Ascending aorta (tissue), 2 donors: Measurements from ENCODE around the gene LFNG. TPM values are rescaled to one million over a fixed set of nuclear protein-coding genes. Genes with fewer than 3 reads are reported as not detected.

Experiments
- DNase-seq, 2 donors: peaks; one replicate each; pipeline ENCODE4 v3.0.0-alpha.2; 2019; ENCODE audit warnings: low spot score in 2 of 2
- H3K27ac ChIP-seq, 2 donors: fragments of 200-600 bp; sonication (generic); one replicate each; pipeline ENCODE4 v1.5.1; 2016 to 2017; ENCODE audit warnings: mild to moderate bottlenecking in 1 of 2
- H3K27me3 ChIP-seq: fragments of 200-600 bp; sonication (generic); one replicate; pipeline ENCODE4 v1.5.1; 2017
- H3K36me3 ChIP-seq, 2 donors: fragments of 200-600 bp; sonication (generic); one replicate each; pipeline ENCODE4 v1.5.1; 2016
- H3K4me1 ChIP-seq, 2 donors: fragments of 200-600 bp; sonication (generic); one replicate each; pipeline ENCODE4 v1.5.1; 2016 to 2017; ENCODE audit warnings: mild to moderate bottlenecking in 1 of 2
- H3K4me3 ChIP-seq, 2 donors: fragments of 200-600 bp; sonication (generic); one replicate each; pipeline ENCODE4 v1.5.1; 2016 to 2017; ENCODE audit warnings: mild to moderate bottlenecking in 1 of 2
- H3K9me3 ChIP-seq, 2 donors: fragments of 200-600 bp; sonication (generic); one replicate each; pipeline ENCODE4 v1.5.1; 2016
- intact Hi-C: fragments of 100-400 bp; cut with DNase I; formaldehyde crosslinking; loops from one replicate; pipeline ENCODE4 v1.15.1; 2023
- total RNA-seq: library from RNA; depleted of rRNA; stranded (reverse); fragments of >200 nt; gene quantifications from one replicate; pipeline ENCODE4 v1.1.0, GENCODE V29; 2016
- TF ChIP-seq, protein P1 (sequence below), 3 experiments: fragments of 200-600 bp in 2 of 3; fragments of 450-650 bp in 1 of 3; sonication (generic) in 2 of 3; IDR thresholded peaks; one replicate each; pipeline ENCODE4 v1.5.1; 2016 to 2019; ENCODE audit warnings: antibody characterized with exemption in 3 of 3, mild to moderate bottlenecking in 1 of 3, moderate library complexity in 1 of 3

Gene LFNG
- total RNA-seq, 1 donor from 2014 or later: 102 TPM

DNA sequence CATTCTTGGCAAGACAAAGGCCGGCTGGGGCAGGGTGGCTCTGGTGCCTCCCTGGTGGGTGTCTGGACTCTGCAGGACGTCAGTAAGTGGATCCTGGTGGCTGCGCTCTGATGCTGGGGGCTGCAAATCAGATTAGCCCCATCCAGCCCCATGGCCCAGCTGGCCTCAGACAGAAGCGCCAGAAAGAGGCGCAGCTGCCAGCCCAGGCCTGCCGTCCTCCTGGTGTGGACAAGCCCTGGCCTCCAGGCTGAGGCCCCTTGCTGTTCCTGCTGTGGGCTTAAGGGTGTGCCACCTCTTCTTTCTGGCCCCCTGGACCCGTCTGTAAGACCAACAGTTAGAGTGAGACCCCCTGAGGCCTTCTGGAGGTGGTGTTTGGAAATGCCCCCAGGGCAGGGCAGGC lies 5.9 kb upstream of the LFNG start:
- no peaks in the 10 kb centered on the region for H3K27me3 ChIP-seq
- DNase-seq: no peak
- TF ChIP-seq, protein P1, sequence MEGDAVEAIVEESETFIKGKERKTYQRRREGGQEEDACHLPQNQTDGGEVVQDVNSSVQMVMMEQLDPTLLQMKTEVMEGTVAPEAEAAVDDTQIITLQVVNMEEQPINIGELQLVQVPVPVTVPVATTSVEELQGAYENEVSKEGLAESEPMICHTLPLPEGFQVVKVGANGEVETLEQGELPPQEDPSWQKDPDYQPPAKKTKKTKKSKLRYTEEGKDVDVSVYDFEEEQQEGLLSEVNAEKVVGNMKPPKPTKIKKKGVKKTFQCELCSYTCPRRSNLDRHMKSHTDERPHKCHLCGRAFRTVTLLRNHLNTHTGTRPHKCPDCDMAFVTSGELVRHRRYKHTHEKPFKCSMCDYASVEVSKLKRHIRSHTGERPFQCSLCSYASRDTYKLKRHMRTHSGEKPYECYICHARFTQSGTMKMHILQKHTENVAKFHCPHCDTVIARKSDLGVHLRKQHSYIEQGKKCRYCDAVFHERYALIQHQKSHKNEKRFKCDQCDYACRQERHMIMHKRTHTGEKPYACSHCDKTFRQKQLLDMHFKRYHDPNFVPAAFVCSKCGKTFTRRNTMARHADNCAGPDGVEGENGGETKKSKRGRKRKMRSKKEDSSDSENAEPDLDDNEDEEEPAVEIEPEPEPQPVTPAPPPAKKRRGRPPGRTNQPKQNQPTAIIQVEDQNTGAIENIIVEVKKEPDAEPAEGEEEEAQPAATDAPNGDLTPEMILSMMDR (IDR thresholded peaks at IDR 0.05): no peak
- no peaks in the 10 kb centered on the region for H3K36me3 ChIP-seq
- H3K4me1 ChIP-seq: peaks cover 0 to 4% of the 10 kb centered on the region in 2 donors
- no peak overlapping the region for H3K27ac ChIP-seq
- no peak overlapping the region for H3K4me3 ChIP-seq
- H3K9me3 ChIP-seq: no peaks in the 10 kb centered on the region
- intact Hi-C loops: no loop called here

DNA sequence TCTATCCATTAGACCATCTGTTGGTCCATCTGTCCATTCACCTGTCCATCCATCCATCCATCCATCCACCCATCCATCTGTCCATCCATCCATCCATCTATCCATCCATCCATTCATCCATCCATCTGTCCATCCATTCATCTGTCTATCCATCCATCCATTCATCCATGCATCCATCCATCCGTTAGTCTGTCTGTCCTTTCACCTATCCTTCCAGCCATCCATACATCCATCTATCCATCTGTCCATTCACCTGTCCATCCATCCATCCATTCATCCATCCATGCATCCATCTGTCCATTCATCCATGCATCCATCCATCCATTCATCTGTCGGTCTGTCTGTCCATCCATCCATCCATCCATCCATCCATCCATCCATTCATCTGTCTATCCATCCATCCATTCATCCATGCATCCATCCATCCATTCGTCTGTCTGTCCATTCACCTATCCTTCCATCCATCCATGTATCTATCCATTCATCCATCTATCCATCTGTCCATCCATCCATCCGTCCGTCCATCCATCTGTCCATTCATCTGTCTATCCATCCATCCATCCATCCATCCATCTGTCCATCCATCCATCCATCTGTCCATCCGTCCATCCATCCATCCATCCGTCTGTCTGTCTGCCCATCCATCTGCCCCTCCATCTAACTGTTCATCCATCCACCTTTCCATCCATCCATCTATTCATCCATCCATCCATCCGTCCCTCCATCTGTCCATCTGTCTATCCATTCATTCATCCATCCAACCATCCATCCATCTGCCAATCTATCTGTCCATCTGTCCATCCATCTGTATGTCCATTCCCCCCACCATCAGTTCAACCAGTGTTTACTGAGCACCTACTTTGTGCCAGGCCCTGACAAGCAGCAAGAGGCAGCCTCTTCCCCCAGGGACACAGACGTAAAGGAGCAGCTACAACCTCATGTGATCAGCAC lies 4.8 kb upstream of the LFNG start:
- Histone ChIP-seq H3K36me3 (no peaks in the 10 kb centered on the region), H3K27ac (no peak overlapping the region), H3K4me1 (peaks cover 4 to 6% of the 10 kb centered on the region in 2 donors), H3K4me3 (no peak overlapping the region), H3K9me3 (no peaks in the 10 kb centered on the region), H3K27me3 (no peaks in the 10 kb centered on the region)
- no peak for DNase-seq
- intact Hi-C loops: loop anchor here (5.0 kb wide), 1 partner anchor 43 kb away; the partner anchor contains the start of genes BRAT1 and IQCE
- TF ChIP-seq, protein P1 (IDR thresholded peaks at IDR 0.05): no peak

DNA sequence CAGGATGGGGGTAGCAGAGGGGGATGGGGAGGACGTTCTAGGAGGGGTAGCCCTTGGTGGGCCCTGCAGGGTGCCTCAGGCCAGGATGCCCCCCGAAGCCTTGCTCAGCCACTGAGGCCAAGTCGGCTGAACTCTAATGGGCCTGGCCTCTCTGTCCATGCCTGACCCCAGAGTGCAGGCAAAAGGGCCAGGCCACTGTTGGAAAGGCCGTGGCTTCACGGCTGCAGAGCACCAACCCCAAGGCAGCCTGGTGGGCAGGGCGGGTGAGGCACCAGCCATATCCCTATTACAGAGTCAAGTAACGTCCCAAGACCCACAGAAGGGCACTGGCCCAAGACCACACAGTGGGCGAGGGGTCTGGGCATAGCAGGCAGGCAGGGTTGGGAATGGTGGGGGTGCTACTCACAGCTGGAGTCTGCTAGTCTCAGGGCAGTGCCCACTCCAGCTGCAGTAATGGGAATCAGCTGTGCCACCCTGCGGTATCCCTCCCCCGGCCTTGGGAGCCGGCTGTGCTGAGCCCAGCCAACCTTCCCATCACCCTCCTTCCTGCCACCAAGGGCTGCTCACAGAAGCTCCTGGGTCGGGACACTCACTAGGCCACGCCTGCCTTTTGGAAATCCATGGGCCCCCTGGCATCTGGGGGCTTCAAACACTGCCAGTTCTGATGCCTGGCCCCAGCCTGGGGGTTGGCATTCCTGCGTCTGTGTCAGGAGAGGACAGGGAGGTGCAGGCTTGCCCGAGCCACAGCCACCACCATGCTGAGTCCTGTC lies 4.0 kb upstream of the LFNG start:
- peaks cover 6 to 10% of the 10 kb centered on the region in 2 donors for H3K4me1 ChIP-seq
- no peaks in the 10 kb centered on the region for H3K36me3 ChIP-seq
- TF ChIP-seq, protein P1 (IDR thresholded peaks at IDR 0.05): no peak
- no peak overlapping the region for H3K27ac ChIP-seq
- intact Hi-C loops: loop anchor here (2.0 to 5.0 kb wide), 2 partner anchors 39 to 42 kb away; partner anchors contain the start of genes BRAT1, GRIFIN and IQCE
- H3K4me3 ChIP-seq: no peak overlapping the region
- no peaks in the 10 kb centered on the region for H3K9me3 ChIP-seq
- H3K27me3 ChIP-seq: no peaks in the 10 kb centered on the region
- no peak for DNase-seq

DNA sequence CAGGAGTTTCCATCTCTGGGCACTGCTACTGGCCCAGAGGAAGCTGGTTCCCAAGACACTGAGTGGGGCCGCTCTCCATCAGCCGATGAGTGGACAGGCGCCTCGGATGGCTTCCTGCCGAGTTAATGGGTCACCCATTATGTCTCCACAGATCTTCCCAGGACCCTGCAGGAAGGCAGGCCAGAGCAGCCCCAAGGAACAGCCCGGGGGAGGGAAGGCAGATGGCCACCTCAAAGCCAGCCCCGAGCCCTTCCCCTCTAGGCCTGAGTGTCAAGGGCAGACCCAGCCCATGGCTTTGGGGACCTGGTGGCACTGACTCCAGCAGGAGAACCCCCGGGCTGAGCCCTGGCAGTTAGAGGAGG lies 3.4 kb upstream of the LFNG start:
- no peak overlapping the region for H3K4me3 ChIP-seq
- H3K27me3 ChIP-seq: peaks cover under 1% of the 10 kb centered on the region
- intact Hi-C loops: loop anchor here (2.0 to 5.0 kb wide), 2 partner anchors 39 to 41 kb away; partner anchors contain the start of genes BRAT1, GRIFIN and IQCE
- H3K9me3 ChIP-seq: no peaks in the 10 kb centered on the region
- TF ChIP-seq, protein P1 (IDR thresholded peaks at IDR 0.05): no peak
- H3K4me1 ChIP-seq: peaks cover 6 to 12% of the 10 kb centered on the region in 2 donors
- DNase-seq: no peak
- H3K36me3 ChIP-seq: no peaks in the 10 kb centered on the region
- H3K27ac ChIP-seq: no peak overlapping the region

DNA sequence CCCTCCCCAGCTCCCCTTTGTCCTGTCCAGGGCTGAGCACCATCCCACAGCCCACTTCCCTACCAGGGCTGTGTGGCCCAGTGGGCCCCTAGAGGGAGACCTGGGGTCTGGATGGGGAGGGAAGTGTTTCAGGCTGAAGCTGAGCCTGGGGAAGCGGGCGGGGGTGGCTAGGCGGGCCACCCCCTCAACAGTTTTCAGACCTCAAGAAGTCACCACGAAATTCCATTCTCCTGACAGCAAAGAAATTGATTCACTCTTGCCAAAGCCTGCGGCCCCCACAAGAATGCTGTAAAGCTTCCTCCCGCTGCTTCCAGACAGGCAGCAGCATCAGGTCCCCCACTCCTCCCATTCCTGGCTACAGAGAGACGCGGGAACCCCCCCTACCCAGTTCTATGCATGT lies 2.5 kb upstream of the LFNG start:
- no peaks in the 10 kb centered on the region for H3K36me3 ChIP-seq
- intact Hi-C loops: loop anchor here (2.0 to 5.0 kb wide), 2 partner anchors 40 kb away; partner anchors contain the start of genes BRAT1, GRIFIN and IQCE
- DNase-seq: no peak
- no peak overlapping the region for H3K27ac ChIP-seq
- TF ChIP-seq, protein P1 (IDR thresholded peaks at IDR 0.05): no peak
- H3K4me3 ChIP-seq: no peak overlapping the region
- peaks cover 5% of the 10 kb centered on the region for H3K27me3 ChIP-seq
- H3K4me1 ChIP-seq: peaks cover 6 to 7% of the 10 kb centered on the region in 2 donors
- no peaks in the 10 kb centered on the region for H3K9me3 ChIP-seq
